K562 (cell line): ENCODE results near the gene TAL1. TPM values are rescaled to one million over a fixed set of nuclear protein-coding genes. Genes with fewer than 3 reads are reported as not detected.

ENCODE experiments used
- ATAC-seq: fragments of 200-7000 bp; cut with Tn5 transposase; 3 replicates; pipeline ENCODE4 v1.9.1; 2020; ENCODE audit warnings: moderate library complexity
- BruUV-seq: library from RNA; stranded (reverse); fragments of 400-500 nt; replicated peaks from 2 replicates; lab custom pipeline; 2021; lab: Mats Ljungman, UMichigan
- CTCF ChIA-PET: fragments of 300-600 bp; formaldehyde crosslinking; extraction: SDS; loops from one replicate; lab custom pipeline; 2021; ENCODE audit warnings: low intra/inter-chr PET ratio; lab: Yijun Ruan, JAX
- POLR2A ChIA-PET: fragments of 300-600, 350-650 bp; sonication (Branson Sonifier 250); formaldehyde crosslinking; extraction: SDS; loops from one replicate; lab custom pipeline; 2021; ENCODE audit warnings: antibody characterized with exemption, inconsistent platforms; lab: Yijun Ruan, JAX
- DNase-seq, 4 experiments: peaks; one replicate each; pipeline versions ENCODE4 v3.0.0 to v3.0.0-alpha.2; 2011 to 2018; ENCODE audit warnings: low spot score in 3 of 4, mixed read lengths in 3 of 4; ENCODE audit errors: extremely low read depth in 1 of 4
- FAIRE-seq: peaks from 2 replicates; lab custom pipeline; 2011; peaks lifted over from hg19 to GRCh38; lab: Jason Lieb, UNC
- H2AFZ ChIP-seq: 2 replicates; pipeline ENCODE4 v1.6.0; 2011; ENCODE audit warnings: low read depth, low read length, control low read depth, inconsistent platforms
- H3K27ac ChIP-seq: fragments of 200-600 bp; 3 replicates; pipeline ENCODE4 v1.8.0; 2011; ENCODE audit warnings: low read depth, mild to moderate bottlenecking, control low read depth, inconsistent platforms, low read length, moderate library complexity, mixed read lengths; ENCODE audit errors: extremely low read depth
- H3K27me3 ChIP-seq, 2 experiments: fragments of 300-600 bp in 1 of 2; 2 replicates in 1 of 2; 3 replicates in 1 of 2; pipeline versions ENCODE4 v1.6.0 to v1.8.0; 2011; ENCODE audit warnings: inconsistent platforms in 2 of 2, low read length in 2 of 2, mild to moderate bottlenecking in 1 of 2, mixed read lengths in 1 of 2, moderate library complexity in 1 of 2; ENCODE audit not compliant: control insufficient read depth in 2 of 2, insufficient read depth in 2 of 2
- H3K36me3 ChIP-seq: fragments of 300-600 bp; 3 replicates; pipeline ENCODE4 v1.8.0; 2011; ENCODE audit warnings: mild to moderate bottlenecking, low read length, inconsistent platforms; ENCODE audit not compliant: control insufficient read depth, insufficient read depth
- H3K4me1 ChIP-seq, 2 experiments: fragments of 200-600 bp in 1 of 2; replicated peaks in 1 of 2; 2 replicates in 1 of 2; 3 replicates in 1 of 2; pipeline versions ENCODE4 v1.5.1 to v1.8.0; 2011; ENCODE audit warnings: inconsistent platforms in 2 of 2, low read length in 2 of 2, mild to moderate bottlenecking in 1 of 2, mixed read lengths in 1 of 2, moderate library complexity in 1 of 2; ENCODE audit not compliant: control insufficient read depth in 2 of 2, insufficient read depth in 2 of 2
- H3K4me2 ChIP-seq: 2 replicates; pipeline ENCODE4 v1.6.1; 2011; ENCODE audit warnings: low read length, control low read depth, inconsistent platforms, mixed read lengths; ENCODE audit not compliant: insufficient read depth
- H3K4me3 ChIP-seq: fragments of 200-600 bp; sonication (generic), shearing (Covaris generic); 2 replicates; pipeline ENCODE4 v1.5.1; 2016; ENCODE audit warnings: control low read depth, inconsistent platforms
- H3K79me2 ChIP-seq: fragments of 200-600 bp; 3 replicates; pipeline ENCODE4 v1.8.0; 2011; ENCODE audit warnings: low read length, inconsistent platforms; ENCODE audit not compliant: control insufficient read depth, insufficient read depth
- H3K9ac ChIP-seq, 2 experiments: 2 replicates each; pipeline versions ENCODE4 v1.6.0 to v1.6.1; 2011; ENCODE audit warnings: low read depth in 2 of 2, low read length in 2 of 2, control low read depth in 1 of 2, inconsistent platforms in 1 of 2, mild to moderate bottlenecking in 1 of 2, mixed read lengths in 1 of 2; ENCODE audit not compliant: insufficient read depth in 1 of 2
- H3K9me1 ChIP-seq: one replicate; pipeline ENCODE4 v1.6.0; 2011; ENCODE audit warnings: inconsistent platforms, mild to moderate bottlenecking, low read length, moderate library complexity; ENCODE audit not compliant: control insufficient read depth, insufficient read depth
- H3K9me3 ChIP-seq: replicated peaks from 2 replicates; pipeline ENCODE4 v1.5.1; 2011; ENCODE audit warnings: low read depth, low read length, inconsistent platforms; ENCODE audit not compliant: control insufficient read depth, insufficient read depth
- H4K20me1 ChIP-seq: replicated peaks from 2 replicates; pipeline ENCODE4 v1.6.1; 2011; ENCODE audit warnings: low read length, inconsistent platforms, mixed read lengths; ENCODE audit not compliant: control insufficient read depth, insufficient read depth
- BRF1 ChIP-seq: IDR thresholded peaks from 3 replicates; pipeline ENCODE4 v1.6.1; 2011; ENCODE audit warnings: borderline replicate concordance, mild to moderate bottlenecking; ENCODE audit not compliant: insufficient read length; ENCODE audit errors: extremely low read depth
- HCFC1 ChIP-seq: IDR thresholded peaks from 2 replicates; pipeline ENCODE4 v1.6.1; 2012; ENCODE audit warnings: low read depth, low read length, improper control_type of control experiment
- POLR2B ChIP-seq: fragments of 450-650 bp; IDR thresholded peaks from 2 replicates; pipeline ENCODE4 v1.6.1; 2018; ENCODE audit warnings: low read depth; ENCODE audit not compliant: partially characterized antibody
- RBFOX2 ChIP-seq: fragments of 200-400 bp; formaldehyde crosslinking; IDR thresholded peaks from 2 replicates; pipeline ENCODE4 v1.6.1; 2017; ENCODE audit warnings: low read depth, mild to moderate bottlenecking, low read length, moderate library complexity
- RERE ChIP-seq: sonication (generic); formaldehyde crosslinking; IDR thresholded peaks from 2 replicates; pipeline ENCODE4 v1.8.0; 2023; ENCODE audit warnings: missing genetic modification reagents, mild to moderate bottlenecking, borderline replicate concordance
- ZKSCAN1 ChIP-seq: fragments of 150-350 bp; IDR thresholded peaks from 2 replicates; pipeline ENCODE4 v1.6.1; 2016; ENCODE audit warnings: low read depth, low read length
- ZNF449 ChIP-seq: fragments of 250-450 bp; sonication (Bioruptor Pico); IDR thresholded peaks from 2 replicates; pipeline ENCODE4 v1.8.0; 2022; ENCODE audit warnings: moderate library complexity, mild to moderate bottlenecking, inconsistent platforms
- WGBS: fragments of 100-300 bp; shearing (Covaris generic); methylation state at CpG from one replicate; pipeline ENCODE4 v1.1.6; 2016; ENCODE audit warnings: low coverage, mixed read lengths; ENCODE audit not compliant: insufficient coverage; ENCODE audit errors: missing lambda C conversion rate; 5-methylcytosine and 5-hydroxymethylcytosine counted together
- in situ Hi-C: fragments of 300-500 bp; cut with MboI; formaldehyde crosslinking; loops from 4 replicates; pipeline ENCODE4 v1.15.0; 2018; ENCODE audit warnings: inconsistent platforms, mixed read lengths
- intact Hi-C: fragments of 100-400 bp; cut with micrococcal nuclease; formaldehyde crosslinking; loops from 2 replicates; pipeline ENCODE4 v1.14.2; 2022
- polyA plus RNA-seq, 8 experiments: library from polyadenylated mRNA; depleted of rRNA in 4 of 8; stranded (reverse) in 5 of 8; unstranded in 3 of 8; fragments of >200 nt; fragmentation: Nextera tagmentation in 2 of 8; fragmentation: Illumina TruSeq in 1 of 8; extraction: Ambion mirVana in 2 of 8; extraction: Trizol in 1 of 8; gene quantifications; 2 replicates each; pipeline versions ENCODE4 v1.2.1 to v1.2.3, GENCODE V29; 2011 to 2014; ENCODE audit warnings: inconsistent platforms in 1 of 8, missing spikeins in 1 of 8
- total RNA-seq, 7 experiments: library from RNA; depleted of rRNA in 6 of 7; stranded (reverse); fragments of >200 nt in 6 of 7; fragmentation: Illumina TruSeq in 2 of 7; extraction: Trizol in 2 of 7; gene quantifications; 2 replicates each; pipeline versions ENCODE4 v1.2.1 to v1.2.3, GENCODE V29; 2011 to 2021; ENCODE audit warnings: low replicate concordance in 1 of 7

TAL1 gene
- total and polyA plus RNA-seq, 9 of the 15 experiments (the other 6 are each of a cell fraction or from before 2014, with no cell fraction given): 18.5 to 106 (median 59.7) TPM

DNA sequence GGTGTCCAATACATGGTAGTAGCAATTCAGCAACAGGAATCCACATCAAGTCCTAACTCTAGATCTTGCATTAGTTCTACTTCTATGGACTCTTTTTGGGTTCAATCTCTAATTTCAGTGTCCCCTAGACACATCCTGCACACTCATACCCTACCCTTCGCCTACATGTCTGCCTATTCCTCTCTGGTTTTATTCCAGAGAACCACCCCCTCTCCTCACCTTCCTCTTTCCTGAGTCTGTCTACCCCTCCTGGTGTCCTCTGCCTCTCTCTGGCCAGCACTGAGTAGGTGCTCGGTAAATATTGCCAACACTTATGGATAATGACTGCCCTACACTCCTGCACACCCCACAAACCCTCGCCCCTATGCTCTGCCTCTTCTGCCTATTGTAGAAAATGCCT lies 9.5 kb downstream of the TAL1 start:
- Histone ChIP-seq H3K79me2 (peaks cover 68% of the 10 kb centered on the region), H3K27me3 (no peaks in the 10 kb centered on the region), H3K9me3 (no peaks in the 10 kb centered on the region)
- TF ChIP-seq RERE: no peak
- TF ChIP-seq ZNF449 (CRISPR knock-in tag): no peak
- peak; percentile 18 for TF ChIP-seq POLR2B
- 0 out of 2 replicates have a peak, but pooled peaks have one; percentile 3 for TF ChIP-seq RBFOX2
- TF ChIP-seq HCFC1: no peak
- peak; percentile 82 for TF ChIP-seq ZKSCAN1
- TF ChIP-seq BRF1: no peak
- TF ChIP-seq, all 486 proteins: peak for 3
- no peak overlapping the region for H3K27ac ChIP-seq
- FAIRE-seq: peak; percentile 62
- H3K36me3 ChIP-seq: peaks cover 94% of the 10 kb centered on the region
- ATAC-seq: no peak
- no peak overlapping the region for H3K4me2 ChIP-seq
- peaks cover 16% of the 10 kb centered on the region for H3K9me1 ChIP-seq
- ChIA-PET POLR2A (interaction anchor here (0.7 to 4.3 kb wide), 5 partner anchors 6 to 41 kb away, joined by 3 to 41 read pairs (median 4); no protein-coding TSS in a partner anchor), CTCF (no interaction called here)
- in situ Hi-C loops (no loop called here), intact Hi-C loops (no loop called here)
- H3K4me3 ChIP-seq: no peak overlapping the region
- H4K20me1 ChIP-seq: peaks cover 28% of the 10 kb centered on the region; the same call in 1 of the 2 replicates
- peak in 1 of 4 experiments; percentile 6 for DNase-seq
- H2AFZ ChIP-seq: no peak overlapping the region
- no peak overlapping the region; a peak in 1 of 4 replicates for H3K9ac ChIP-seq
- peaks cover 21 to 28% of the 10 kb centered on the region in 2 experiments; a peak in 4 of 5 replicates for H3K4me1 ChIP-seq
- BruUV-seq: no TSS peak
- WGBS: 97% methylated on average over 3 of the region's 3 CpGs
